ENCODE results near the gene PHETA2. TPM values are rescaled to one million over a fixed set of nuclear protein-coding genes. Genes with fewer than 3 reads are reported as not detected.

PHETA2 gene
- total RNA-seq, 1 experiment from 2014 or later = 2.6 TPM

- Histone ChIP-seq H2BK15ac (ENCODE audit: low read depth, low read length) (no peak overlapping the region), H3K79me2 (ENCODE audit: insufficient read depth, low read length) (no peaks in the 10 kb centered on the region; the same call in 1 of the 2 replicates), H4K8ac (replicated peaks; ENCODE audit: insufficient read length, low read depth, low read length) (no peak overlapping the region), H4K20me1 (ENCODE audit: control insufficient read depth, insufficient read depth, insufficient read length) (no peaks in the 10 kb centered on the region), H3K9me3 (ENCODE audit: control insufficient read depth, low read depth, low read length) (no peaks in the 10 kb centered on the region), H2BK120ac (ENCODE audit: low read depth, low read length, poor library complexity, severe bottlenecking) (no peak overlapping the region), H4K91ac (ENCODE audit: insufficient read length, low read depth, low read length) (no peak overlapping the region), H3K79me1 (ENCODE audit: insufficient read depth, low read depth, low read length, poor library complexity, severe bottlenecking) (peaks cover 3% of the 10 kb centered on the region), H3K56ac (ENCODE audit: insufficient read length, low read depth, low read length) (no peak overlapping the region), H3K27ac (ENCODE audit: insufficient read length, low read depth, low read length) (no peak overlapping the region), H3K18ac (ENCODE audit: insufficient read length, low read depth, low read length) (no peak overlapping the region), H3K14ac (ENCODE audit: insufficient read depth, low read length) (no peak overlapping the region), H3K9ac (ENCODE audit: extremely low read depth, insufficient read length, low read length) (no peak overlapping the region), H2AFZ (ENCODE audit: low read length) (no peak overlapping the region), H3K4ac (ENCODE audit: low read depth, low read length) (no peak overlapping the region), H3K23ac (ENCODE audit: insufficient read length, low read depth, low read length) (no peak overlapping the region), H3K4me1 (ENCODE audit: insufficient read depth, low read length) (no peaks in the 10 kb centered on the region), H2AK5ac (ENCODE audit: insufficient read length, low read length) (no peak overlapping the region), H3K4me2 (ENCODE audit: insufficient read depth, insufficient read length, low read length) (no peak overlapping the region), H3T11ph (ENCODE audit: low read length) (no peak overlapping the region), H2BK5ac (ENCODE audit: insufficient read length, low read length) (no peak overlapping the region), H3K27me3 (ENCODE audit: insufficient read depth, low read length) (no peaks in the 10 kb centered on the region), H2BK12ac (ENCODE audit: insufficient read length, low read depth, low read length) (no peak overlapping the region), H3K23me2 (ENCODE audit: insufficient read length, low read depth, low read length, poor library complexity, severe bottlenecking) (peaks cover 6% of the 10 kb centered on the region), H2BK20ac (ENCODE audit: low read depth, low read length, poor library complexity, severe bottlenecking) (no peak overlapping the region), H4K5ac (ENCODE audit: insufficient read length, low read depth, low read length) (no peak overlapping the region)
- TF ChIP-seq CTCF (conservative IDR thresholded peaks at IDR 0.05) = no peak
- Mint-ChIP-seq H3K9me3 (peaks cover 6 to 8% of the 10 kb centered on the region in 2 experiments; a peak in 4 of 5 replicates), H3K36me3 (ENCODE audit: insufficient read depth in 1 of 3, low read depth in 3 of 3) (peaks cover 40 to 61% (median 55%) of the 10 kb centered on the region in 3 experiments), H3K4me1 (peaks cover 6 to 13% of the 10 kb centered on the region in 2 experiments), H3K4me3 (no peak overlapping the region), H3K27ac (no peak overlapping the region), H3K27me3 (ENCODE audit: low read depth) (no peaks in the 10 kb centered on the region)
- no CpG with 5 or more reads among the region's 8 CpGs for WGBS (ENCODE audit: extremely low coverage, insufficient read length, low lambda C conversion rate)
- no peak for DNase-seq
Observed at GRCh38 chr22:42084874-42085273, 10.8 kb downstream of the PHETA2 start.

Data from H9 (cell line).